H1 (cell line): ENCODE results near the gene TGM4. TPM values are rescaled to one million over a fixed set of nuclear protein-coding genes. Genes with fewer than 3 reads are reported as not detected.

Experiments used
- CTCF ChIA-PET: fragments of 300-600 bp; sonication (Branson Sonifier 250); formaldehyde crosslinking; loops from one replicate; lab custom pipeline; 2021; ENCODE audit not compliant: partially characterized antibody; lab: Charles Lee
- POLR2A ChIA-PET: fragments of 300-600 bp; sonication (Branson Sonifier 250); formaldehyde crosslinking; loops from one replicate; lab custom pipeline; 2021; ENCODE audit warnings: inconsistent platforms; ENCODE audit not compliant: partially characterized antibody; lab: Charles Lee
- DNase-seq, 2 experiments: peaks; one replicate each; pipeline versions ENCODE4 v3.0.0 to v3.0.0-alpha.2; 2010 to 2022; ENCODE audit warnings: low spot score in 2 of 2, low read depth in 1 of 2, mixed read lengths in 1 of 2
- FAIRE-seq: peaks from 2 replicates; lab custom pipeline; 2011; peaks lifted over from hg19 to GRCh38; lab: Jason Lieb, UNC
- H2AFZ ChIP-seq: 2 replicates; pipeline ENCODE4 v1.8.1; 2012; ENCODE audit warnings: low read length, inconsistent platforms
- H2AK5ac ChIP-seq: 2 replicates; pipeline ENCODE4 v1.6.1; 2013; ENCODE audit warnings: low read depth, low read length
- H2BK120ac ChIP-seq: replicated peaks from 2 replicates; pipeline ENCODE3; 2013; ENCODE audit warnings: low read depth, low read length, inconsistent platforms
- H2BK12ac ChIP-seq: 2 replicates; pipeline ENCODE4 v1.6.1; 2013; ENCODE audit warnings: low read depth, low read length
- H2BK15ac ChIP-seq: 2 replicates; pipeline ENCODE4 v1.6.1; 2013; ENCODE audit warnings: low read length
- H2BK20ac ChIP-seq: 2 replicates; pipeline ENCODE4 v1.6.1; 2013; ENCODE audit warnings: low read length
- H2BK5ac ChIP-seq: 2 replicates; pipeline ENCODE4 v1.6.1; 2013; ENCODE audit warnings: low read depth, low read length
- H3K14ac ChIP-seq: 2 replicates; pipeline ENCODE4 v1.6.1; 2013; ENCODE audit warnings: inconsistent platforms; ENCODE audit not compliant: insufficient read length
- H3K18ac ChIP-seq: 2 replicates; pipeline ENCODE4 v1.6.1; 2013; ENCODE audit warnings: low read length; ENCODE audit errors: extremely low read depth
- H3K23ac ChIP-seq: 2 replicates; pipeline ENCODE4 v1.6.1; 2013; ENCODE audit warnings: inconsistent platforms; ENCODE audit not compliant: insufficient read length
- H3K23me2 ChIP-seq: 2 replicates; pipeline ENCODE4 v1.6.1; 2013; ENCODE audit warnings: low read depth, low read length
- H3K27ac ChIP-seq: 2 replicates; pipeline ENCODE4 v1.6.1; 2011; ENCODE audit warnings: low read depth, low read length, inconsistent platforms
- H3K27me3 ChIP-seq, 4 experiments: replicated peaks in 1 of 4; 1 replicate in 1 of 4; 2 replicates in 3 of 4; pipeline versions ENCODE4 v1.6.1 to v1.8.1; 2011 to 2013; ENCODE audit warnings: low read length in 3 of 4, mild to moderate bottlenecking in 3 of 4, inconsistent platforms in 2 of 4, mixed read lengths in 2 of 4, moderate library complexity in 1 of 4; ENCODE audit not compliant: control insufficient read depth in 3 of 4, insufficient read depth in 3 of 4; ENCODE audit errors: extremely low read depth in 1 of 4
- H3K36me3 ChIP-seq, 4 experiments: 2 replicates each; pipeline versions ENCODE4 v1.6.1 to v1.8.1; 2011 to 2013; ENCODE audit warnings: mild to moderate bottlenecking in 4 of 4, low read length in 3 of 4, moderate library complexity in 2 of 4, control low read depth in 1 of 4, inconsistent platforms in 1 of 4; ENCODE audit not compliant: insufficient read depth in 4 of 4, control insufficient read depth in 2 of 4
- H3K4ac ChIP-seq: replicated peaks from 2 replicates; pipeline ENCODE3; 2013; ENCODE audit warnings: low read length, low read depth, mixed read lengths, inconsistent platforms; ENCODE audit not compliant: insufficient read length
- H3K4me1 ChIP-seq, 4 experiments: replicated peaks in 1 of 4; 1 replicate in 1 of 4; 2 replicates in 3 of 4; pipeline versions ENCODE4 v1.6.1 to v1.8.1; 2011 to 2013; ENCODE audit warnings: low read length in 3 of 4, inconsistent platforms in 2 of 4, mixed read lengths in 1 of 4; ENCODE audit not compliant: insufficient read depth in 4 of 4, control insufficient read depth in 3 of 4
- H3K4me2 ChIP-seq, 2 experiments: 2 replicates each; pipeline versions ENCODE4 v1.6.1 to v1.8.1; 2011 to 2013; ENCODE audit warnings: low read depth in 2 of 2, low read length in 2 of 2, control low read depth in 1 of 2, inconsistent platforms in 1 of 2, mild to moderate bottlenecking in 1 of 2; ENCODE audit not compliant: insufficient read depth in 1 of 2
- H3K4me3 ChIP-seq, 4 experiments: fragments of 200-600, 300-600 bp in 1 of 4; sonication (generic), shearing (Covaris generic), sonication (Bioruptor Twin) in 1 of 4; 2 replicates each; pipeline versions ENCODE4 v1.5.1 to v1.8.1; 2011 to 2016; ENCODE audit warnings: low read length in 4 of 4, low read depth in 3 of 4, control low read depth in 2 of 4, inconsistent platforms in 2 of 4, mild to moderate bottlenecking in 2 of 4, mixed read lengths in 1 of 4, moderate library complexity in 1 of 4; ENCODE audit not compliant: insufficient read depth in 2 of 4; ENCODE audit errors: extremely low read depth in 1 of 4
- H3K56ac ChIP-seq: replicated peaks from 2 replicates; pipeline ENCODE3; 2013; ENCODE audit warnings: low read depth, mild to moderate bottlenecking, mixed read lengths, low read length, inconsistent platforms; ENCODE audit not compliant: insufficient read length
- H3K79me1 ChIP-seq: 2 replicates; pipeline ENCODE4 v1.6.1; 2013; ENCODE audit warnings: low read depth, low read length, control low read depth
- H3K79me2 ChIP-seq, 2 experiments: 2 replicates each; pipeline versions ENCODE4 v1.6.1 to v1.8.1; 2012 to 2013; ENCODE audit warnings: low read length in 2 of 2, mild to moderate bottlenecking in 2 of 2, inconsistent platforms in 1 of 2; ENCODE audit not compliant: insufficient read depth in 2 of 2, control insufficient read depth in 1 of 2
- H3K9ac ChIP-seq, 4 experiments: replicated peaks in 1 of 4; 1 replicate in 1 of 4; 2 replicates in 3 of 4; pipeline versions ENCODE4 v1.6.1 to v1.8.1; 2011 to 2013; ENCODE audit warnings: low read depth in 3 of 4, low read length in 3 of 4, control low read depth in 2 of 4, mild to moderate bottlenecking in 2 of 4, moderate library complexity in 2 of 4, inconsistent platforms in 1 of 4; ENCODE audit errors: extremely low read depth in 1 of 4
- H3K9me3 ChIP-seq, 2 experiments: 2 replicates each; pipeline versions ENCODE4 v1.6.1 to v1.8.1; 2012 to 2013; ENCODE audit warnings: mild to moderate bottlenecking in 2 of 2, moderate library complexity in 2 of 2, control low read depth in 1 of 2, inconsistent platforms in 1 of 2, low read depth in 1 of 2, low read length in 1 of 2, mixed read lengths in 1 of 2; ENCODE audit not compliant: insufficient read depth in 2 of 2
- H4K20me1 ChIP-seq, 2 experiments: replicated peaks in 1 of 2; 2 replicates each; pipeline versions ENCODE3 to v1.8.1; 2011 to 2013; ENCODE audit warnings: inconsistent platforms in 2 of 2, low read length in 2 of 2, mild to moderate bottlenecking in 1 of 2; ENCODE audit not compliant: insufficient read depth in 2 of 2, control insufficient read depth in 1 of 2
- H4K5ac ChIP-seq: 2 replicates; pipeline ENCODE4 v1.6.1; 2013; ENCODE audit warnings: low read length, low read depth, mixed read lengths, inconsistent platforms; ENCODE audit not compliant: insufficient read length
- H4K8ac ChIP-seq: 2 replicates; pipeline ENCODE4 v1.8.0; 2013; ENCODE audit warnings: mild to moderate bottlenecking, moderate library complexity, low read length, inconsistent platforms; ENCODE audit not compliant: insufficient read depth; ENCODE audit errors: extremely low read depth
- H4K91ac ChIP-seq: replicated peaks from 2 replicates; pipeline ENCODE3; 2013; ENCODE audit warnings: low read length, mixed read lengths, inconsistent platforms; ENCODE audit not compliant: insufficient read length
- CTBP2 ChIP-seq: IDR thresholded peaks from 2 replicates; pipeline ENCODE4 v1.7.0; 2011; ENCODE audit warnings: borderline replicate concordance, mild to moderate bottlenecking, moderate library complexity, mixed read lengths, low read length; ENCODE audit not compliant: insufficient read depth, insufficient read length
- NRF1 ChIP-seq: IDR thresholded peaks from 2 replicates; pipeline ENCODE4 v1.6.1; 2011; ENCODE audit warnings: mild to moderate bottlenecking, low read depth, low read length, improper control_type of control experiment
- YY1 ChIP-seq: IDR thresholded peaks from 2 replicates; pipeline ENCODE4 v1.6.1; 2011; ENCODE audit warnings: low read depth, mild to moderate bottlenecking, low read length
- WGBS, 2 experiments: shearing (Covaris generic) in 1 of 2; methylation state at CpG; one replicate each; pipeline versions ENCODE4 v1.1.6 to v1.1.7; 2013 to 2015; ENCODE audit warnings: low lambda C conversion rate in 2 of 2, mixed read lengths in 2 of 2, inconsistent platforms in 1 of 2, low coverage in 1 of 2, missing lambda C conversion rate in 1 of 2; ENCODE audit not compliant: insufficient replicate concordance in 2 of 2, insufficient coverage in 1 of 2, insufficient read length in 1 of 2; ENCODE audit errors: extremely low coverage in 1 of 2, missing lambda C conversion rate in 1 of 2; 5-methylcytosine and 5-hydroxymethylcytosine counted together
- polyA plus RNA-seq, 7 experiments: library from polyadenylated mRNA; depleted of rRNA in 3 of 7; stranded (reverse) in 5 of 7; unstranded in 2 of 7; fragments of >200 nt in 5 of 7; fragments of 200-250 nt in 2 of 7; gene quantifications; 1 replicate in 5 of 7; 2 replicates in 1 of 7; 4 replicates in 1 of 7; pipeline versions ENCODE4 v1.2.1 to v1.2.3, GENCODE V29; 2011 to 2013; ENCODE audit warnings: missing spikeins in 2 of 7, mixed read lengths in 2 of 7
- total RNA-seq: library from RNA; stranded (reverse); fragmentation: NEBNext Ultra II Directional; extraction: Animal tissue kit (Norgen Biotek cat#: 25700); gene quantifications from 2 replicates; pipeline ENCODE4 v1.2.1, GENCODE V29; 2021

TGM4 gene
- total and polyA plus RNA-seq, 2 of the 8 experiments (the other 6 are each of a cell fraction or from before 2014, with no cell fraction given): 0.02 TPM; not detected in 1

DNA sequence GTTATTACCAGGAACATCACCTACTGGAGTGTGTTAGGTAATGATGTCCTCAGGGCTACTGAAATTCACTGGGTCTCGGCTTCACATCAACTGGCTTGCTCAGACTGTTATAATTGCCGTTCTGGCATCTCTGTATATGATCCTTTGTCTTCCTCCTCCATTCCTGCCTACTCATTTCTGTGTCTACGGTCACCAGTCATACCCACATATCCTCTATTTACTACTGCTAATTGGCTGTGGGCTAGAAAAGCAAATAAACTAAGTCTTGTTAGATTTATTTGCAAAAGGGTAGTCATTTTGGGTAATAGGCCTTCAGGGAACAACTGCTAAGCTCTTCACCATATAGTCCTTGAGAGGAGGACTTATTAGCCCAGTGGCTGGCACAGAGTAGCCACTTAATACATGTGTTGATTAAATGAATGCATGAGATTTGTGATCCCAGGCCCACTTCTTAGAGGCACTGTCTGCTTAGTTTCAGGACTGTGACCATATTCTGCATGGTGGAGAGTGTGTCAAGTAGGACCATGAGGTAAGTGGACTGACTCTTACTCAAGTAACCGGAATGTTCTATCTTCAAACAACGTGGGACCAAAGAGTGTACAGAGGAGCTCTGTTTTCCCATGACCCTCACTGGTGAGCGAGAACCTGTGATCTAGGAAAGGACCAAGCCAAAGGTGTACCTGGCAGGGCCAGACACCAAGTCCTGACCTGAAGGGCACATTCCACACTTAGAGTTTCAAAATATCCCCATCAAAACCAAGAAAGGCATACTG, 88.4 kb downstream of the TGM4 start:
- H3K27me3 ChIP-seq: peaks cover 0 to 1% (median 0%) of the 10 kb centered on the region in 4 experiments; a peak in 1 of 7 replicates
- ChIA-PET POLR2A (interaction anchor here (5.2 kb wide), 1 partner anchor 14 kb away, joined by 34 read pairs; the partner anchor contains the start of genes EXOSC7 and ZDHHC3), CTCF (interaction anchor here (1.3 to 1.4 kb wide), 2 partner anchors 17 to 48 kb away, joined by 4 to 5 read pairs; no protein-coding TSS in a partner anchor)
- H4K5ac ChIP-seq: no peak overlapping the region
- no peak overlapping the region for H2BK120ac ChIP-seq
- H2BK15ac ChIP-seq: no peak overlapping the region
- H3K36me3 ChIP-seq: peaks cover 0 to 3% (median 0%) of the 10 kb centered on the region in 4 experiments; a peak in 1 of 8 replicates
- no peak overlapping the region for H4K91ac ChIP-seq
- DNase-seq: no peak
- H3K79me1 ChIP-seq: peaks cover 8% of the 10 kb centered on the region
- 0 out of 2 replicates have a peak overlapping the region, but pooled peaks have one; percentile 3 for H2BK5ac ChIP-seq
- H3K23ac ChIP-seq: no peak overlapping the region
- FAIRE-seq: no peak
- no peak overlapping the region for H3K14ac ChIP-seq
- no peaks in the 10 kb centered on the region for H3K4me1 ChIP-seq
- H3K9ac ChIP-seq: no peak overlapping the region
- H3K4me3 ChIP-seq: no peak overlapping the region
- H4K8ac ChIP-seq: no peak overlapping the region
- H3K18ac ChIP-seq: no peak overlapping the region
- H2AK5ac ChIP-seq: no peak overlapping the region
- H3K27ac ChIP-seq: no peak overlapping the region
- H4K20me1 ChIP-seq: peaks cover 0 to 4% of the 10 kb centered on the region in 2 experiments
- H3K4ac ChIP-seq: no peak overlapping the region
- H3K79me2 ChIP-seq: peaks cover 6 to 80% of the 10 kb centered on the region in 2 experiments
- H3K56ac ChIP-seq: no peak overlapping the region
- no peak overlapping the region for H2BK12ac ChIP-seq
- 93% methylated on average over 6 of the region's 6 CpGs; no CpG with 5 or more reads in 1 of the 2 experiments for WGBS, 2 experiments
- H3K23me2 ChIP-seq: no peaks in the 10 kb centered on the region
- H3K4me2 ChIP-seq: no peak overlapping the region
- H2AFZ ChIP-seq: no peak overlapping the region
- no peak overlapping the region for H2BK20ac ChIP-seq
- H3K9me3 ChIP-seq: no peaks in the 10 kb centered on the region
- TF ChIP-seq YY1 (no peak), CTBP2 (no peak), NRF1 (no peak)
